WTC11 (cell line): ENCODE results near the gene HRH3. TPM values are rescaled to one million over a fixed set of nuclear protein-coding genes. Genes with fewer than 3 reads are reported as not detected.

Source experiments
- AR ChIP-seq: fragments of 250-450 bp; sonication (Bioruptor Pico); IDR thresholded peaks from 2 replicates; pipeline ENCODE4 v1.9.0; 2021; ENCODE audit warnings: mild to moderate bottlenecking
- TEAD1 ChIP-seq: sonication (generic); formaldehyde crosslinking; IDR thresholded peaks from 2 replicates; pipeline ENCODE4 v1.8.0; 2022; ENCODE audit warnings: mild to moderate bottlenecking, missing genetic modification reagents
- total RNA-seq: library from RNA; stranded (reverse); gene quantifications from 3 replicates; pipeline ENCODE4 v1.2.3, GENCODE V29; 2021

The HRH3 gene
- total RNA-seq, 1 experiment from 2014 or later: 3.3 TPM

DNA sequence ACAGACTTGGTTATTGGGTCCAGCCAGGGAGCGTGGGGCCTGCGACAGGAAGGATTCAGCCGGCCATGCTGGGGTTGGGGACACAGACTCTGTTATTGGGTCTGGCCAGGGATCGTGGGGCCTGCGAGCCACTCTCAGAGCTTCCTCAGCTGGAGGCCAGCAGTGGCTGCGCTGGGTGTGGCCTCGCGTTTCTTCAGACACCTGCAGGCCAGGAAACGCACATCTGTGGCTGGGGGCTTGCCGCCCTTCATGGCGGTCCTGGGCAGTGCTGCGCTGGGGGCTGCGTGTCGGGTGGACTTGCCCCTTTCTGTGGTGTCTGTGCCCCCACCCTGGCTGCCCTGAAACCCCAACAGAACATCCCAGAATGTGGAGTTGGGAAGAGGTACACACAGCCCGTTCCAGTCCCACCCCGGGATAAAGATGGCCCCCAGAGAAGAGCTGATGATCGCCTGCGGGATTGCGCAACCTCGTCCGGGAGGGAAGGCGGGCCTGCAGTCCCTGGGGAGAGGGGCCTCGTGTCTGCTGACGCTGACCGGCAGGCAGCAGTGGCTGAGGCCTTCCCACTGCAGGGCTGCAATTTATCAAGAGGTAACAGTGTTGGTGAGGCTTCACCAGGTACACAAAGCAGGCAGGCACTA is 54.2 kb downstream of the HRH3 start (continued):
- TF ChIP-seq AR (no peak), TEAD1 (no peak)

Other genes with a start within 250 kb of the HRH3 start
- gene TAF4, start 154.4 kb downstream of the HRH3 start, total RNA-seq: 31.0 to 34.4 TPM (median 33.7 TPM) in 3 replicates
- gene LSM14B, start 97.8 kb downstream of the HRH3 start, total RNA-seq: 67.4 to 73.5 TPM (median 69.7 TPM) in 3 replicates
- 315 to 364 TPM (median 321 TPM) in 3 replicates for gene PSMA7, start 76.9 kb downstream of the HRH3 start, total RNA-seq
- 29.4 to 34.1 TPM (median 29.8 TPM) in 3 replicates for gene SS18L1, start 76.5 kb downstream of the HRH3 start, total RNA-seq
- 26.6 to 33.0 TPM (median 27.9 TPM) in 3 replicates for gene MTG2, start 37.2 kb downstream of the HRH3 start, total RNA-seq
- gene OSBPL2, start 18.2 kb upstream of the HRH3 start, total RNA-seq: 37.8 to 49.5 TPM (median 39.4 TPM) in 3 replicates
- 146 to 160 TPM (median 147 TPM) in 3 replicates for gene ADRM1, start 82.7 kb upstream of the HRH3 start, total RNA-seq
- 298 to 329 TPM (median 323 TPM) in 3 replicates for gene LAMA5, start 147.0 kb upstream of the HRH3 start, total RNA-seq
- 2,016 to 2,119 TPM (median 2,047 TPM) in 3 replicates for gene RPS21, start 166.8 kb upstream of the HRH3 start, total RNA-seq
- 7.5 to 10.6 TPM (median 9.2 TPM) in 3 replicates for gene CABLES2, start 187.0 kb upstream of the HRH3 start, total RNA-seq
- gene RBBP8NL, start 207.3 kb upstream of the HRH3 start, total RNA-seq: 0.99 to 1.5 TPM (median 1.4 TPM) in 3 replicates